GM12892 (cell line): Measurements from ENCODE around the gene GARNL3.

Experiments used
- POLR2A ChIP-seq: IDR thresholded peaks from 2 replicates; pipeline ENCODE4 v1.6.1; 2011; ENCODE audit warnings: low read depth, low read length, control low read depth
- POLR2AphosphoS5 ChIP-seq: IDR thresholded peaks from 2 replicates; pipeline ENCODE4 v1.6.1; 2011; ENCODE audit warnings: low read depth, low read length, control low read depth
- TAF1 ChIP-seq: IDR thresholded peaks from 2 replicates; pipeline ENCODE4 v1.6.1; 2011; ENCODE audit warnings: low read depth, mild to moderate bottlenecking, control low read depth, low read length, borderline replicate concordance

DNA sequence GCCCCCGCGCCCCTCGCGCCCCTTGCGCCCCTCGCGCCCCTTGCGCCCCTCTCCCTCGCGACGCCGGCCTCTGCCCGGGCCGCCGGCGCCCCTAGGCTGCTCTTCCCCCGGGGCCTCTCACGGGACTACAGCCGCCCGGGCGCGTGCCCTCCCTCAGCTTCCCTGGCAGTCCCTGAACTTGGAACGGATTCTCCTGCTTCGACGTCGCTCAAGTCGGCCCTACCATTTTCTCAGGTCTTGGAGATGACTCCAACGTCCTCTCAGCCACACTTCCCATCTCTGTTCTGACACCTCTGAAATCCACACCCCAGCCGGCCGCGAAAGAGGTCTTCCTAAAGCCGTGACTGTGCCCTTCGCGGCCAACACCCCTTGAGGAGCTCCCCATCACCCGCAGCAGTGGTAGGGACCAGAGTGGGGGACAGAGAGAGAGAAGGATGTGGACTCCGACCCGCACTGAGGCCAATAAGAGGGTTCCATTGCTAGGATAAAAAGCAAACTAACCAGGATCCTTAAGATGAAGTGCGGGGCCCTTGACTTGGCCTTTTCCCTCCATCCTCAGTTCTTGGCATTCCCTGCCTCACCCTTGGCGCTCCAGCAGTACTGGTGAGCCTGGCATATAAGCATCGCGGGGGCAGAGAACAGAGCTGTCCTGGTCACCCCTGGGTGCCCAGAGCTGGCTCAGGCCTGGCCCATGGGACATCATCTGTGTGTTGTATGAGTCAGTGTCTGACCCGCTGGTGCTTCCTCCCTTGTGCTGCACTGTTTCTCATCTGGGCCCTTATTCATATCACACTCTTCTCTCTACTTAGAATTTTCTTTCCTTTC lies 38.6 kb upstream of the GARNL3 start:
- no peak for TF ChIP-seq POLR2A
- TF ChIP-seq TAF1: no peak
- no peak for TF ChIP-seq POLR2AphosphoS5
